Measurements from ENCODE around the gene CCR9.

The CCR9 gene

DNA sequence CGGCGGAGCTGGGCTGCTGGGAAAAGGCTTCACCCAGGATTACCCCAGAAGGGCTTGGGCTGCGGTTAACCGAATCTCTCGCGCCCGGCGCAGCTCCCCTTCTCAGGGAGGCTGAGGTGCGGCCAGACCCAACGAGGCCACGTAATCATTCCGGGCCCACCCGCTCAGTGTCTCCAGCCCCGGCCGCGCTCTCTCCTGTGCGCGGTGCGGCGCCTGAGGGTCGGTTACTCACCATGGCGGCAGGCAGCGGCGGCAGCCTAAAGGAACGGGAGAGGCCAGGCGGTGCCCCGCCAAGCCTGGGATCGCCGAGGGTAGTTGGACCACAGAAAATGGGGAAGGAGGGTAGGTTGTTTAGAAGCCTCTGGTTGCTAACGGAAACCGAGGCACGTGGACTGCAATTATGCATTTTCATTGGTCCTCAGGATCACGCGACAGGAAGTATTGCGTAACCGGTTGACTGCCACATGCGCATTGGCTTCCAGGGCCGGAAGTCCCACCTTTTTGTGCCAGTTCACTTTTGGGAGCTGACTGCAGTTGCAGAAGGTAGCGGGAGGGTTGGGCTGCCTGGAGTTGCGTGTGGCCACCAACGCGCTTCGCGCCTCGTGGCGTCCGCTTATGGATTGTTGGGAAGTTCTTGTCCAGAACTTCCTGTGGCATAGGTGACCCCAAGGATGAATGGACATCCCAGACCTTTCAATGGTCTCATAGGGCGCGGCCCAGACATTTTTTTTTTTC is 44.4 kb upstream of the CCR9 start, which contains the start of gene LZTFL1:
Gene LZTFL1 (minus strand): TSS at position 363 of the 735 bp plus-strand sequence. CDS start 128 bp downstream, at position 235.
- Histone ChIP-seq H3K4me3 (ENCODE audit: insufficient read depth, low read length, poor library complexity, severe bottlenecking) (peak within 1 kb of the TSS; percentile 75), H2AFZ (ENCODE audit: low read depth, low read length, severe bottlenecking) (peak within 1 kb of the TSS; percentile 95), H3K9ac (ENCODE audit: low read length) (peak within 1 kb of the TSS; percentile 44), H3K27ac (ENCODE audit: low read depth, low read length) (no peak within 1 kb of the TSS), H3K36me3 (ENCODE audit: low read length) (no peaks in the 10 kb centered on the region), H3F3A (ENCODE audit: insufficient read depth) (no peaks in the 10 kb centered on the region), H3K9me2 (replicated peaks; ENCODE audit: insufficient read depth, low read length) (no peaks in the 10 kb centered on the region; the same call in 1 of the 2 replicates), H3K9me3 (ENCODE audit: insufficient read depth, low read length) (no peaks in the 10 kb centered on the region), H3K4me2 (ENCODE audit: low read depth, low read length, poor library complexity, severe bottlenecking) (peak within 1 kb of the TSS; percentile 80), H3K79me2 (ENCODE audit: insufficient read depth, low read length) (no peaks in the 10 kb centered on the region), H4K20me1 (ENCODE audit: low read depth, low read length) (no peaks in the 10 kb centered on the region), H3K27me3 (ENCODE audit: low read length) (no peaks in the 10 kb centered on the region)
- TF ChIP-seq, protein P1, sequence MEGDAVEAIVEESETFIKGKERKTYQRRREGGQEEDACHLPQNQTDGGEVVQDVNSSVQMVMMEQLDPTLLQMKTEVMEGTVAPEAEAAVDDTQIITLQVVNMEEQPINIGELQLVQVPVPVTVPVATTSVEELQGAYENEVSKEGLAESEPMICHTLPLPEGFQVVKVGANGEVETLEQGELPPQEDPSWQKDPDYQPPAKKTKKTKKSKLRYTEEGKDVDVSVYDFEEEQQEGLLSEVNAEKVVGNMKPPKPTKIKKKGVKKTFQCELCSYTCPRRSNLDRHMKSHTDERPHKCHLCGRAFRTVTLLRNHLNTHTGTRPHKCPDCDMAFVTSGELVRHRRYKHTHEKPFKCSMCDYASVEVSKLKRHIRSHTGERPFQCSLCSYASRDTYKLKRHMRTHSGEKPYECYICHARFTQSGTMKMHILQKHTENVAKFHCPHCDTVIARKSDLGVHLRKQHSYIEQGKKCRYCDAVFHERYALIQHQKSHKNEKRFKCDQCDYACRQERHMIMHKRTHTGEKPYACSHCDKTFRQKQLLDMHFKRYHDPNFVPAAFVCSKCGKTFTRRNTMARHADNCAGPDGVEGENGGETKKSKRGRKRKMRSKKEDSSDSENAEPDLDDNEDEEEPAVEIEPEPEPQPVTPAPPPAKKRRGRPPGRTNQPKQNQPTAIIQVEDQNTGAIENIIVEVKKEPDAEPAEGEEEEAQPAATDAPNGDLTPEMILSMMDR (IDR thresholded peaks at IDR 0.05; ENCODE audit: insufficient read depth, low read length, poor library complexity, severe bottlenecking): no peak
- no peak for TF ChIP-seq EZH2phosphoT487 (conservative IDR thresholded peaks at IDR 0.05; ENCODE audit: low read length)

GRCh38 chr3:45842851-45843625 is 43.3 kb upstream of the CCR9 start:
- no peak for TF ChIP-seq EZH2phosphoT487 (conservative IDR thresholded peaks at IDR 0.05; ENCODE audit: low read length)
- TF ChIP-seq, protein P1 (IDR thresholded peaks at IDR 0.05; ENCODE audit: insufficient read depth, low read length, poor library complexity, severe bottlenecking): no peak
- Histone ChIP-seq H3K4me2 (ENCODE audit: low read depth, low read length, poor library complexity, severe bottlenecking) (no peak overlapping the region), H3K79me2 (ENCODE audit: insufficient read depth, low read length) (no peaks in the 10 kb centered on the region), H3K27me3 (ENCODE audit: low read length) (no peaks in the 10 kb centered on the region), H3K27ac (ENCODE audit: low read depth, low read length) (no peak overlapping the region), H3K4me3 (ENCODE audit: insufficient read depth, low read length, poor library complexity, severe bottlenecking) (no peak overlapping the region), H3K9me3 (ENCODE audit: insufficient read depth, low read length) (no peaks in the 10 kb centered on the region), H3K36me3 (ENCODE audit: low read length) (no peaks in the 10 kb centered on the region), H3K9ac (ENCODE audit: low read length) (no peak overlapping the region), H2AFZ (ENCODE audit: low read depth, low read length, severe bottlenecking) (no peak overlapping the region), H3K9me2 (replicated peaks; ENCODE audit: insufficient read depth, low read length) (no peaks in the 10 kb centered on the region; the same call in 1 of the 2 replicates), H4K20me1 (ENCODE audit: low read depth, low read length) (no peaks in the 10 kb centered on the region), H3F3A (ENCODE audit: insufficient read depth) (no peaks in the 10 kb centered on the region)

- Histone ChIP-seq H3K27me3 (ENCODE audit: low read length) (no peaks in the 10 kb centered on the region), H3K36me3 (ENCODE audit: low read length) (no peaks in the 10 kb centered on the region), H3K9me2 (replicated peaks; ENCODE audit: insufficient read depth, low read length) (no peaks in the 10 kb centered on the region; the same call in 1 of the 2 replicates), H3K4me3 (ENCODE audit: insufficient read depth, low read length, poor library complexity, severe bottlenecking) (no peak overlapping the region), H3K79me2 (ENCODE audit: insufficient read depth, low read length) (no peaks in the 10 kb centered on the region), H3K9ac (ENCODE audit: low read length) (no peak overlapping the region), H3K27ac (ENCODE audit: low read depth, low read length) (no peak overlapping the region), H4K20me1 (ENCODE audit: low read depth, low read length) (no peaks in the 10 kb centered on the region), H2AFZ (ENCODE audit: low read depth, low read length, severe bottlenecking) (no peak overlapping the region), H3K9me3 (ENCODE audit: insufficient read depth, low read length) (no peaks in the 10 kb centered on the region), H3K4me2 (ENCODE audit: low read depth, low read length, poor library complexity, severe bottlenecking) (no peak overlapping the region), H3F3A (ENCODE audit: insufficient read depth) (no peaks in the 10 kb centered on the region)
- TF ChIP-seq, protein P1 (IDR thresholded peaks at IDR 0.05; ENCODE audit: insufficient read depth, low read length, poor library complexity, severe bottlenecking): no peak
- no peak for TF ChIP-seq EZH2phosphoT487 (conservative IDR thresholded peaks at IDR 0.05; ENCODE audit: low read length)
Observed at GRCh38 chr3:45844616-45845015, 41.7 kb upstream of the CCR9 start.
